HTERT RPE-1 (cell line): Measurements from ENCODE around the gene NAAA.
"Not testable (repeated sequence)": the region's sequence is repeated elsewhere in the genome, so short reads cannot be mapped to it uniquely, and the experiment has no call there.

Experiments used
- in situ Hi-C: fragments of 300-500 bp; cut with MboI; formaldehyde crosslinking; loops from 4 replicates; pipeline ENCODE4 v1.14.3; 2020; ENCODE audit warnings: low sequenced_read_pairs

NAAA gene

GRCh38 chr4:75940692-75941253 is at the start of gene NAAA:
NAAA (minus strand) TSS chr4:75941013; CDS start chr4:75940949, 64 bp downstream.
- in situ Hi-C loops = no loop called here

- in situ Hi-C loops = no loop called here
Observed at GRCh38 chr4:75989846-75990528, 49.2 kb upstream of the NAAA start.

DNA sequence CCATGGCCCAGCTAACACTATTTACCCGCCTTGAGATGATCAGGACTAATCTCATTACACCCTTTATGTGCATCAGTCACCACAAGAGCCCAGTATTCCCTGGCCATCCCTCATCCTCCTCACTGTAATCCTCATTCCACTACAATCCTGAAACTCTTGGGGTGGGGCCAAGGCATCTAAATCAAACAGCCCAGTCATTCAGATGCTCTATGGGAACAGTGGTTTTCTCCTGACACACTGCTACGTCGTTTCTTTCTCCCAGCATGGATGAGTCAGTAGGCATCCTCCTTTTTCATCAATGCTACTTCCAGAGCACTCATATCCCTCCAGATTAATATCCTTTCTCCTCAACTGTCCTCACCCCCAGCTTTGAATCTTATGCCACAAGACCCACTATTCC is 44.3 kb upstream of the NAAA start:
- in situ Hi-C loops = no loop called here

DNA sequence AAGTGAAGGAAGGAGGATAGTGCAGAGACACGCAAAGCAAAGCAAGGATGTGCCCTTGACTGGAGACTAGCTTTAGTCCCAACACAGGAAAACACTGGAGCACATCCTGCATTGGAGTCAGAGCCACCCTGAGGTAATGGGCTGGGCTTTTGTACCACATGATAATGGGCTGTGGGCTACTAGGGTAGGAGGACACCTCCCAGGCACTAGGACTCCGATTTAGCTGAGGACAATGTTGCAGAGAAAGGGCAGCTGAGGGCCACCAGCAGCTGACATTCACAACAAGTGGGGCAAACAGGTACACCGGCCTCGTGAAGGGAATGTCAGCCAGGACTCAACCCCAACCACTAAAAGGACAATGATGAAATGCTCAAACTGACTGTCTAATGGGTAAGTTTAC is 39.8 kb upstream of the NAAA start:
- in situ Hi-C loops = no loop called here

- in situ Hi-C loops = no loop called here
Observed at GRCh38 chr4:75976177-75976576, 35.4 kb upstream of the NAAA start.

GRCh38 chr4:75973766-75974165 is 33.0 kb upstream of the NAAA start:
- in situ Hi-C loops = no loop called here

- in situ Hi-C loops = no loop called here
Observed at GRCh38 chr4:75968084-75968483, 27.3 kb upstream of the NAAA start.

DNA sequence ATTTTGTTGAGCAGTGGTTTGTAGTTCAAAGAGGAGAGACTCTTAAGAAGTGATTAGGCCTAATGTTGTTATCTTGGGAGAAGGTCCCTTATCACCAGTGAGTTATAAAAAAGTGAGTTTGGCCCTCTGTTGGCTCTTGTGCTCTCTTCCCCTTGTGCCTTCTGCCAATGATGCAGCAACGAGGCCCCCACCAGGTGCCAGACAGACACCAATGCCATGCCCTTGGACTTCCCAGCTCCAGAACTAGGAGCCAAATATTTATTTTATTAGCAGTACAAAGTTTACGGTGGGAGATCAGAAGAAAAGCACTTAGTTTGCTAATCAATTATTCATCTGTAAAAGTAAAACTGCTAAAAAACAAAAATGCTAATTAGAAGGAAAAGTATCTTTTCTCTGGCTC is 22.7 kb upstream of the NAAA start:
- in situ Hi-C loops = no loop called here

- in situ Hi-C loops = not testable (repeated sequence)
Observed at GRCh38 chr4:75962072-75962471, 21.3 kb upstream of the NAAA start.

DNA sequence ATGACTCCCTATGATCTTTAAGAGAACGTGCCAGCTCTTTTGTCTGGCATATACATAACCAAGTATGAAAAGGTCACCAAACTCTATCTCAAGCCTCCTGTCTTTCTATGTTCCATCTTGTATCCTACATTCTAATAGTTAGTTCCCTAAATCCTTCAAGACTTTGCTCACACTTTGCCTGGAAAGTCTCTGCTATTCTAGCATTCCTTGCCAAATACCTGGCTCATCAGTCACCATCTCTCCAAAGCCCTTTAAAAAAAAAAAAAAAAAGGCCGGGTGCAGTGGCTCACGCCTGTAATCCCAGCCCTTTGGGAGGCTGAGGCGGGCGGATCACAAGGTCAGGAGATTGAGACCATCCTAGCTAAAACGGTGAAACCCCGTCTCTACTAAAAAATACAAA is 17.7 kb upstream of the NAAA start:
- in situ Hi-C loops = not testable (repeated sequence)

DNA sequence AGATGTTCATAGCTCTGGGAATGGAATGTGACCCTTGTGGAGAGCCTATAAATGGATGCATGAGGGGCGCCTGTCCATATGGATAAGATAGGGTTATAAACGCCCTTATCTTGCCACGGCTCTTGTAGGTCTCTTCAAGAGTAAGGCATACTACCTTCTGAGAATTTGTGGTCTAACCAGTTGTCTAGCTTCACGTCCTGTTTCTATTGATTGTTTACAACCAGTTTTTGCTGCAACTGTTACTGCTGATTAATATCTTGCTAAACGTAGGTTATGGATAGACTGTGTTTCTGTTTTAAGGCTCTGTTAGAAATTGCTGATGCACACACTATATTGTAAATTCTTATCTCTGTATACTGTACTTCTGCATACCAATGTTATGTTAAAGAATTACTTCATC is 14.0 kb upstream of the NAAA start:
- in situ Hi-C loops = not testable (repeated sequence)

DNA sequence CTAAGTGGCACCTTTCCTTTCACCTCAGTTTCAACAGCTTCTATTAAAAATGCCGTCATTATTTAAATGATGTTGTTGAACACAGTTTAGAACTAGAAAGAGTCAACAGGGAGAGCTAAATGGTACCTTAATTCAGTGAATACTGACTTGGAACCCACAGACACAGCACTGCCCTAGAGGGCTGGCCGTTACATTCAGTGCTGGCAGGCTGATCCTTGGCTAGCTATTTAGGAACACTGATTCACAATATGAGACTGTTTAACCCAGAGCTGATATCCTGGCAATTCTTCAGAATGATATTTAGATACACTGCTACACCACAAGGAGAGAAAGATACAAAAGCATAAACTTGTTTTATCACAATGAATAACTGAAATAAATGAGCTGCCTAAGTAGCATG is 12.7 kb upstream of the NAAA start:
- in situ Hi-C loops = no loop called here

- in situ Hi-C loops = no loop called here
Observed at GRCh38 chr4:75950213-75950815, 9.5 kb upstream of the NAAA start.

- in situ Hi-C loops = no loop called here
Observed at GRCh38 chr4:75948822-75949444, 8.1 kb upstream of the NAAA start.

- in situ Hi-C loops = no loop called here
Observed at GRCh38 chr4:75939890-75940691, 722 bp downstream of the NAAA start.

- in situ Hi-C loops = no loop called here
Observed at GRCh38 chr4:75935628-75936027, 5.2 kb downstream of the NAAA start.

- in situ Hi-C loops = no loop called here
Observed at GRCh38 chr4:75930152-75930551, 10.7 kb downstream of the NAAA start.

GRCh38 chr4:75924916-75925315 is 15.9 kb downstream of the NAAA start:
- in situ Hi-C loops = not testable (repeated sequence)

DNA sequence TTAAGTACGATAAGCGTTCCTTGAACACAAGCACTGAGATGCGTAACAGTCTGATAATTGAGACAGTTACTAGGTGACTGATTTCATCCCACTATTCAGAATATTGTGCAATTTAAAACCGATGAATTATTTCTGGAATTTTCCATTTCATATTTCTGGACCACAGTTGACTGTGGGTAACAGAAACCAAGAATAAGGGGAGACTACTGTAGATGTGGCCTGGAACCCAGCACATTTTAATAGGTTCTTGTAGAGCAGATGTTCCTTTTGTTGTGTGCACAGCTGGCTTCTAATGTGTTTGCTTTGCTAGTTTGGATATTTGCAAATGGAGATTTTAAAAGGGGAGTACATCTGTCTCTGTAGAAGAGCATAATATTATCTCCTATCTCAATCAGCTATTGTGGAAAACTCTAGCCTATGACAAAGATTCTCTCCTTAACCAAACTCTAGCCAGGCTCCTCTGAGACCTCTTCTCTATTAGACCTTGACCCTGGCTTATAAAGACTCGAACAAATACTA is 16.4 kb downstream of the NAAA start:
- in situ Hi-C loops = no loop called here

DNA sequence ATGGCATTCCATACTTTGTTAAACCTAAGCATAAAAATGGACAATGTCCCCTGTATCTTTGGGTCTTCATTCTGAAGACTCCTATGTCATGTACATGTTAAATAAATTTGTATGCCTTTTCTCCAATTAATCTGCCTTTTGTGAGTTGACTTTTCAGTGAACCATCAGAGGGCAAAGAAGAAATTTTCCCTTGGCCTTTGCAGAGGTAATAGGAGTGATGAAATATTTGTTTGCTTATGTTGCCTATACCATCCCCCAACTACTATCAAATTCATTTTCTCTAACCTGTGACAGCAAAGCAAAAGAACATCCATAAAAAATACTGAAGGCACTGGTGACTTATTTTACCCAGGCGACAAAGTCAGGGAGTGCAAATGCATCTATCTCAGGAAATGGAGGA is 18.2 kb downstream of the NAAA start:
- in situ Hi-C loops = no loop called here

- in situ Hi-C loops = no loop called here
Observed at GRCh38 chr4:75921910-75922309, 18.9 kb downstream of the NAAA start.
